ENCODE data around the gene BLOC1S5. TPM values are rescaled to one million over a fixed set of nuclear protein-coding genes. Genes with fewer than 3 reads are reported as not detected.
A peak's percentile ranks its signal among the peaks of the same experiment; 100 is the strongest.

Gene BLOC1S5
- total and polyA plus RNA-seq, 4 donors: 3.5 to 20.5 (median 6.6) TPM

- peaks cover 0 to 12% (median 0%) of the 10 kb centered on the region in 5 donors for H3K4me1 ChIP-seq (ENCODE audit: control insufficient read depth in 5 of 5, insufficient read depth in 5 of 5, low read length in 5 of 5)
- no peak overlapping the region for H3K9ac ChIP-seq (ENCODE audit: insufficient read depth in 1 of 2, low read length in 2 of 2)
- ATAC-seq (ENCODE audit: insufficient read depth, low FRiP score): no peak
- peaks cover 0 to 9% (median 7%) of the 10 kb centered on the region in 4 donors for H3K36me3 ChIP-seq (ENCODE audit: control insufficient read depth in 4 of 4, insufficient read depth in 4 of 4, low read length in 4 of 4)
- no peaks in the 10 kb centered on the region for H3K9me3 ChIP-seq (ENCODE audit: control insufficient read depth in 4 of 4, insufficient read depth in 3 of 4, low read length in 3 of 4)
- no peak for DNase-seq
- no peak for TF ChIP-seq CTCF (IDR thresholded peaks at IDR 0.05; ENCODE audit: control extremely low read depth, extremely low read depth)
- no peak overlapping the region for H3K27ac ChIP-seq (ENCODE audit: low read depth in 1 of 2, low read length in 1 of 2)
- 90% methylated on average over 4 of the region's 4 CpGs for WGBS, 2 donors
- no peak overlapping the region for H3K4me3 ChIP-seq
- H3K27me3 ChIP-seq (ENCODE audit: control insufficient read depth in 3 of 3, insufficient read depth in 3 of 3, low read length in 2 of 3): no peaks in the 10 kb centered on the region
These were observed 2.5 kb downstream of the BLOC1S5 start for GRCh38 chr6:8061736-8062135.

GRCh38 chr6:8060346-8060745 lies 3.8 kb downstream of the BLOC1S5 start:
- H3K9me3 ChIP-seq (ENCODE audit: control insufficient read depth in 4 of 4, insufficient read depth in 3 of 4, low read length in 3 of 4): no peaks in the 10 kb centered on the region
- peaks cover 3 to 9% (median 7%) of the 10 kb centered on the region in 4 donors for H3K36me3 ChIP-seq (ENCODE audit: control insufficient read depth in 4 of 4, insufficient read depth in 4 of 4, low read length in 4 of 4)
- DNase-seq (no peak), ATAC-seq (ENCODE audit: insufficient read depth, low FRiP score) (no peak)
- no peak overlapping the region for H3K27ac ChIP-seq (ENCODE audit: low read depth in 1 of 2, low read length in 1 of 2)
- H3K4me1 ChIP-seq (ENCODE audit: control insufficient read depth in 5 of 5, insufficient read depth in 5 of 5, low read length in 5 of 5): peaks cover 0 to 12% (median 0%) of the 10 kb centered on the region in 5 donors
- no peak overlapping the region for H3K4me3 ChIP-seq
- 91 to 97% methylated on average over 3 of the region's 3 CpGs for WGBS, 2 donors
- H3K27me3 ChIP-seq (ENCODE audit: control insufficient read depth in 3 of 3, insufficient read depth in 3 of 3, low read length in 2 of 3): no peaks in the 10 kb centered on the region
- no peak overlapping the region for H3K9ac ChIP-seq (ENCODE audit: insufficient read depth in 1 of 2, low read length in 2 of 2)
- TF ChIP-seq CTCF (IDR thresholded peaks at IDR 0.05; ENCODE audit: control extremely low read depth, extremely low read depth): no peak

- TF ChIP-seq CTCF (IDR thresholded peaks at IDR 0.05; ENCODE audit: control extremely low read depth, extremely low read depth): no peak
- DNase-seq (peak in 2 of 3 donors; percentile 43 to 69), ATAC-seq (ENCODE audit: insufficient read depth, low FRiP score) (no peak)
- Histone ChIP-seq H3K36me3 (ENCODE audit: control insufficient read depth in 4 of 4, insufficient read depth in 4 of 4, low read length in 4 of 4) (peaks cover 3 to 9% (median 8%) of the 10 kb centered on the region in 4 donors), H3K9me3 (ENCODE audit: control insufficient read depth in 4 of 4, insufficient read depth in 3 of 4, low read length in 3 of 4) (no peaks in the 10 kb centered on the region), H3K27ac (ENCODE audit: low read depth in 1 of 2, low read length in 1 of 2) (no peak overlapping the region), H3K4me1 (ENCODE audit: control insufficient read depth in 5 of 5, insufficient read depth in 5 of 5, low read length in 5 of 5) (peaks cover 0 to 8% (median 0%) of the 10 kb centered on the region in 5 donors), H3K9ac (ENCODE audit: insufficient read depth in 1 of 2, low read length in 2 of 2) (no peak overlapping the region), H3K27me3 (ENCODE audit: control insufficient read depth in 3 of 3, insufficient read depth in 3 of 3, low read length in 2 of 3) (no peaks in the 10 kb centered on the region), H3K4me3 (no peak overlapping the region)
These were observed 5.1 kb downstream of the BLOC1S5 start for GRCh38 chr6:8059129-8059528.

GRCh38 chr6:8057793-8058192 lies 6.4 kb downstream of the BLOC1S5 start:
- Histone ChIP-seq H3K9me3 (ENCODE audit: control insufficient read depth in 4 of 4, insufficient read depth in 3 of 4, low read length in 3 of 4) (no peaks in the 10 kb centered on the region), H3K4me3 (no peak overlapping the region), H3K36me3 (ENCODE audit: control insufficient read depth in 4 of 4, insufficient read depth in 4 of 4, low read length in 4 of 4) (peaks cover 3 to 9% (median 7%) of the 10 kb centered on the region in 4 donors), H3K27ac (ENCODE audit: low read depth in 1 of 2, low read length in 1 of 2) (no peak overlapping the region), H3K4me1 (ENCODE audit: control insufficient read depth in 5 of 5, insufficient read depth in 5 of 5, low read length in 5 of 5) (peaks cover 0 to 4% (median 0%) of the 10 kb centered on the region in 5 donors), H3K27me3 (ENCODE audit: control insufficient read depth in 3 of 3, insufficient read depth in 3 of 3, low read length in 2 of 3) (no peaks in the 10 kb centered on the region), H3K9ac (ENCODE audit: insufficient read depth in 1 of 2, low read length in 2 of 2) (no peak overlapping the region)
- DNase-seq: no peak
- WGBS, 2 donors: 54 to 72% methylated on average over 3 of the region's 3 CpGs
- no peak for TF ChIP-seq CTCF (IDR thresholded peaks at IDR 0.05; ENCODE audit: control extremely low read depth, extremely low read depth)
- ATAC-seq (ENCODE audit: insufficient read depth, low FRiP score): no peak
